ENCODE results near the gene SCO1. TPM values are rescaled to one million over a fixed set of nuclear protein-coding genes. Genes with fewer than 3 reads are reported as not detected.

SCO1 gene
- total RNA-seq, 1 donor from 2014 or later = 27.4 TPM

Other genes starting within 250 kb of the SCO1 start
- gene MYH4, start 228.0 kb downstream of the SCO1 start, total RNA-seq = not detected in 2 replicates
- not detected in 2 replicates for gene MYH1, start 179.0 kb downstream of the SCO1 start, total RNA-seq
- gene MYH2, start 147.9 kb downstream of the SCO1 start, total RNA-seq = not detected in 2 replicates
- 2.4 and 3.2 TPM in 2 replicates for gene MYH3, start 40.2 kb downstream of the SCO1 start, total RNA-seq
- gene ADPRM, start 61 bp upstream of the SCO1 start, total RNA-seq = 12.7 and 13.1 TPM in 2 replicates
- gene TMEM220, start 32.5 kb upstream of the SCO1 start, total RNA-seq = 6.8 and 8.1 TPM in 2 replicates
- not detected in 2 replicates for gene TMEM238L, start 106.6 kb upstream of the SCO1 start, total RNA-seq
- gene PIRT, start 140.6 kb upstream of the SCO1 start, total RNA-seq = not detected in 2 replicates